GM19328 (cell line): ENCODE measurements around the gene TGDS.
"Not testable (repeated sequence)": the region's sequence is repeated elsewhere in the genome, so short reads cannot be mapped to it uniquely, and the experiment has no call there.

Source experiments
- ATAC-seq: cut with Tn5 transposase; IDR thresholded peaks from one replicate; pipeline ENCODE4 v1.9.1; 2021; ENCODE audit warnings: mild to moderate bottlenecking, moderate library complexity; ENCODE audit not compliant: unreplicated experiment

Gene TGDS

DNA sequence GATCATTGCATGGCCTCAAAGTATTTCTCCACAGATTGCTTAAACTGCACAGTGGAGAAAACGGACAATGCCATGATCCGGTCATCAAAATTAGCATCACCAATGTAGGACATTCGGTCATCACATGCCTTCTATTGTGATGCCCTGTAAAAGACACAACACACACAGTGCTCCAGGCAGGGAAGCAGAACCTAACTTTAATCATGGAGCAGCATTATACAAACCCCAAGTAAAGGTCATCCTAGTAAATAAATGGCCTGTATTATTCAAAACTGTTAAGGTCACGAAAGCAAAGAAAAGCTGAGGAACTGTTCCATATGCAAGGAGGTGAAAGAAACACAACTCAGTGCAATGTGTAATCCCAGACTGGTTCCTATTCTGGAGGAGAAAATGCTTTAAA lies 42.2 kb downstream of the TGDS start:
- no peak for ATAC-seq

DNA sequence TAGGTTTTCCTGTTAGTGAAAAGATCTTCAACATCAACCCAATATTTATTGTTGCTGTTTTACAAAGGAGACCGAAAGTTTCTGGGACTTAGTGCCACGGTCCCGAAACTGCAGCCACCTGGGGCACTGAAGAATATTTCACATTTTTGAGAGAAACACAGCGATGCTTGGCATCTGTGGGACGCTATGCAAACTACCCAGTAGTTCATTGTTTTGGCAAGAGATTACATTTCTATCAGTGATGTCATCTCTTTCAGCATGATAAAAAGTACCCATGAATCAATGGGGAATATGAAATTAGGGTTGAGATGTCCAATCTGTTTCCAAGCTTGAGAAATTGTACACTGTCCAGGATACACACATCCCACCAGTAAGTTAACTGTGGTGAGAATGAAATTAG lies 43.9 kb downstream of the TGDS start:
- no peak for ATAC-seq

DNA sequence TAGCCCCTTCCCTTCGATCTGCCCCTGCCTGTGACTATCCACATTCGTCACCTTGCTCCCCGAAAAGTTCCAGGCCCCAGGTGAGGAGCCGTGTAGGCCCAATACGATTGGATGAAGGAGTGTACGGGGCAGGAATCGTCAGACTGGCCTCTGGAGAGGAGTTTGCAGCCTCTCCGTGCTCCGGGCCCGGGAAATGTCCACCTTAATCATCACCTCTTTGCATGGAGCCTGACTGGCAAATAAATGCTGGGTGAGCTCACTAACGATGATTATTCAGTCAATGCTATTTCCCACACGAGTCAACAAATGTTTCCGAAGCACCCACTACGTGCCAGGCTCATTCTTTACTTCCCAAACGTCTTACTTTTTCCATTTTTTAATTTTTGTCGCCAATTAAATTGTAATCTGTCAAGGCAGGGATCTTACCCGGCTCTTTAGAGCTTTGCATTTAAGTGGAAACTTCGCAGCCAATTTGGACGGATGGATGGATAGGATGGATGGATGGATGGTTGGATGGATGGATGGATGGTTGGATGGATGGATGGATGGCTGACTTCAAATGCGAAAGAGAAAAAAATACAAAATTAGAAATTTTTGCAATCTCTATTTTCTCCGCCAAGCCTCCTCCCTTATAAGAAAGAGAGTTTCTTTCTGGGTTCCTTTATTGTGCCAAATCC lies 45.8 kb downstream of the TGDS start:
- ATAC-seq: peak; percentile 5

DNA sequence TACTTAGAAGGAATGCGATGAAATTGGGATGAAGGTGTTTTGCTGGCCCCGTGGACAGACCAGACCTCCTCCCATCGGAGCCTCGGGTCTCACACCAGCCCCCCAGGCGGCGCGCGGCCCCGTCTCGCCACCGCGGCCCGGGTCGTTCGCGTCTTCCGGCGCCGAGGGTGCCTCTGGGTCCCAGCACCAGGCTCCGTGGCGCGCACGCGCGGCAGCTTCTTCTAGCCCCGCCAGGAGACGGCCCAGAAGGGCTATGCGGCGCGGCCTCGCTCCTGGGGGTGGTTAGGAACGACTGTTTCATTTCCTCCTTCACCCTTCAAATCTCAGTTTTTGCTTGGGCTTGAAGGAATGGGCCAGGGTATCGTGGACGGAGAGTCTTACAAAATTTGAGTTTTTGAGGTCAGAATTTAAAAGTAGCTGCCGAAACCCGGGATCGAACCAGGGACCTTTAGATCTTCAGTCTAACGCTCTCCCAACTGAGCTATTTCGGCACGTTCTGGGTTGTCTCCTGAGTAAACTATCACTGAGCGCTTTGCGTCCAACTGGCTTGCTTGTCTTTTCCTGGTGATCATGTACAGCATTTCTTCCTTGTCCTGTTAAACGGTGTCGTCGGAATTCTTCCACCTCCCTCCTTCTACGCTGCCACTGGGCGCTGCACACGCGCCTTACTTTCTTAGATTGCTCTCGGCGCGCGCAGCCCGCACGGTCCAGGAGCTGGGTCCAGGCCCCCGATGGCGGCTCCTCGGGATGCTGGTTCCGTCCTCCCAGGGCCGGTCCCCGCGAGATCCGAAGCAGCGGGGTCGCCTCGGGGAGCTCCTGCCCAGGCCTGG lies 46.5 kb downstream of the TGDS start:
- peak; percentile 91 for ATAC-seq

DNA sequence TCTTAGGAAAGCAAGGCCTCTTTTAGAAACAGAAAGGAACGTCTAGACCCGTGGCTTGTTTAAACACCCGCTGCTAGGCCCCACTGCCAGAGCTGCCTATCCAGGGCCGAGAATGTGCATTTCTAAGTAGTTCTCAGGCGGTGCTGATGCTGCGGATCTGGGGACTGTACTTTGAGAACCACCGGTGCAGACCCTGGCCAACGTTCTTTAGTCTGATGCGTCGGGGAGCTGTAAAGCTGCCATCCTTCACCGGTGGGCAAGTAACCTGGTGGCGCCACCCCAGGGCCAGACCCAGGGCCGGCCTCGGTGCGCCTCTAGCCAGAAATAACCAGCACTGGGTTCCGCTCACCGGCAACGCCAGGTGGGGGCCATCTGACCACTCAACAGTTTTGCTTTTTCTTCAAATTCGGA lies 47.1 kb downstream of the TGDS start:
- ATAC-seq: peak; percentile 48

DNA sequence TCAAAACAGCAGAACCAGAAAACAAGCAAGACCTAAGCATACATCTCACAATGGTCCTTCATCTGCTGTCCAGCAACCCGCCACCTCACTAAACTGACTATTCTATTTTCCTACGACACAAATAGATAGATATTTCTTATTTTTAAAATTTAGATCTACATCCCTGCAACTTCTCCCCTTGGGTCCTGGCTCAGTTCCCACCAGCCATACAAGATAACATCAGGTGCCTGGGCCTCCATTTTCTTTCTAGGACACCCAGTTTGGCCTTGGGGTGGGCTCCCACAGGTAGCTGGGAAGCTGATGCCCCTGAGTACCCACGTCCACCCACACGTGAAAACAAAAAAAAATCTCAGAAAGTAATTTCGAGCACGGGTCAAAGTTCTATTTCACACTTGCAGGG lies 47.6 kb downstream of the TGDS start:
- no peak for ATAC-seq

DNA sequence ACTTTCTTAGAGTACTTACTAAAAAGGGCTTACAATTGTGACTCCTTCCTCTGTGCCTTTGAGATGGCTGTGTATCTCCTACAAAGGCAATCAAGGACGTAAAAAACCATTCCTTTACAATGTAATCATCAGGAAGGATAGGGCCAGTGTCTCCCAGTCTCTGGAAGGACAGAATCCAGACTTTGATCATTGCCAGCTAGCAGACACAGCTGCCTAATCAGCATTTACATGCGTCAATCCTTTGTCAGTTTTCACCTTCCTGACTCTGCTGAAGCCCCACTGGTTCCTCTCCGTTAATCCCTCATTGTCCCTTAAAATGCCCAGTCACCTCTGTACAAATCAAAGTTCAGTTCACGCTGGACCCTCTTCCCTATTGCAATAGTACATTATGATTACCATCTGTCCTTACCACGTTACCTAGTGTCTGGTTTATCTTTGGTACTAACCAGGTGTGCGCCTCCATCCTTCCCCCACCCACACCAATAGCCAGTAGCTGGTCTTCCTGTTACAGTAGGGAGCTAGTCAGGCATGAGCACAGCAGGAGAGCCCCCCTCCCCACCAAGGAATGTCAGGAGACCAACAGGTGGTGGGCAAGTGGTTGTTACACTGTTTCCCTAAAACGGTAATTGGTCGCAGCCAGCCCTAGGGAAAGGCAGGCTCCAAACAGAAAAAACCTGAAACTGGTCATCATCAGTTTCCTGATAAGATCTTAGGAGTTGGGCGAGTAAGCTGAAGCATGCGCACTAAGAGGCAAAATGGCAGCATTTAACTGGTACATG lies 49.7 kb downstream of the TGDS start:
- no peak for ATAC-seq

DNA sequence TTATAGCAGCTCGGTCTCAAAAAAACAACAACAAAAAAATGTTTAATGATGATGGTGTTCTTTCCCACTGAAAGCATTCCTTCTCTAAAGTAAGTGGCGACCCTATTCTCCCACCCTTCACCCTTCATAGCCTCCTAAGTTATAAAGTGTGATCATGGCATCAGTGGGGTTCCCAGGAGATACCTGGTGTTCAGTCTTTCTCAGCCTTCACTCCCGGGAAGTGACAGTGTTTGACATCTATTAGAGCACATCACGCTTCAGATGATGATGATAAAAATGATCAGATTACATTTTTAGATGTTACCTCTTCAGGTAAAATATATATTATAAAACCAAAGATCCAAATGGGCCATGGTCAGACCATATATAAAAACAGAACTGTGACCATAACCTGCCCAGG lies 51.0 kb downstream of the TGDS start:
- no peak for ATAC-seq

DNA sequence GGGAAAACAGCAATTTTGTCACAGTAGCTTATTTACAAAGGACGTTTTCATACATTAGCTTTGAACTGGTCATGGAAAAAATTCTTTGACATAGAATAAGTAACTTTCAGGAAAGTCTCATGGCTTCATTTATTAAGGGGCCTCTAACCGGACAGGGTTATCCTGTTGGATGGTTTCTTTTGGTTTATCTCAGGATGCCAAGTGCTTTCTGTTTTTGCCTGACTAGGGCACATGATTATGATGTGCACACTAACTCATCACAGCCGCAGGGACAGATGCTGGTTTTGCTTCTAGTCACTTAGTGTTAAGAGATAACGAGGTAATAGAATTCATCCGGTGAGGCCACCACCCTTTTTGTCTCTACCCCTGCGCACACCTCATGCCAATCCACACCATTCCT lies 53.0 kb downstream of the TGDS start:
- no peak for ATAC-seq

DNA sequence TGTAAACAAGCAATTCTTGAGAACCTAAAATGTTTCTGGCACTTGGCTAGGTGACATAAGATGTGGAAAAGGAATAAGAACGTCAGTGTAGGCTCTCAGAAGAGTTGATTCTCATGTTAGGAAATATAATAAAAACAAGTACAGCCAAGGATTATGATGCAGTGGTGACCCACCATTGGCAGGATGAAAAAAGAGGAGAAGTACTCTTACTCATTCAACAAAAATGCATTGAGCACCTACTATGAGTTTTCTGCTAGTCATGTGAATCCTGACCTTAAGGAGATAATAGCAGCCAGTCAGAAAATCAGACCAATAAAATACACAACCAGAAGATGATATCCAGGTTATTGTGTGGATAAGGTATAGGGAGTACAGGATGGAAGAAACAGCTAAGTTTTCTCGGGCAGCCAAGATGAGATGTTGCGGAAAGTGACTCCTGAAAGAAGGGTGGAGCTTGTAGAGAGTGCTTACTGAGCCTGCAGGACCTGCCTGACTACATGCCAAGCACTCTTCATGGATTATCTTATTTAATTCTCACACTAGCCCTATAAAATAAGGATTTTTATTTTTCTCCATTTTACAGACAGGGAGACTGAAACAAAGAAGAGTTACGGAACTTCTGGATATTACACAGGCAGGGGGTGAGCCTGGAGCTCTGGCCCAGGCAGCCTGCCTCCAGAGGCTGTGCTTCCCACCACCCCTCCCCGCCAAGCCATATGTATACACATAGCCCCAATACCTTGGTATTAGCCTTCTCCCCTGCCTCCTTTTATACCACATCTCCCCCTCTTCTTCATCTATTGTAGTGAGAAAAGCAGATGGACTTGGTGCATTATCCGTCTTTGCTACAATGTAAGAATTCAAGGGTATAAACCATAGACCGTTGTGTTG lies 58.0 kb downstream of the TGDS start:
- no peak for ATAC-seq

DNA sequence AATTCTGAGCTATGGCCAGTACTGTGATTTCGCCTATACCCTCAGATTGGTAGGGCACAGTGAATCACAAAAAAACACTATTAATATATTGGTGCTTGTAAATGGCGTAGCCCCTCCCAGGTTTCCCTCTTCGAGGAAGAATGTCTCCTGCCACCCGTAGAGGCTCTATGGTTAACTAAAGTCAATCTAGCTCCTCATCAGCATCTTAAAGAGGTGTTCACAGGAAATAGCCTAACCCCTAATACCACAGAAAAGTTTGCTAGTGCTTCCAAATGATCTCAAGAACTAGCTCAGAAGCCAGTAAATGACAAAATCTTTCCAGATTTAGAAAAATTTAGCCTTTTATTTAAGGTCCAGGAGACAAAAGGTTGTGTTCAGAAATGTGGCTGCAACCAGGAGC lies 60.2 kb downstream of the TGDS start:
- no peak for ATAC-seq

DNA sequence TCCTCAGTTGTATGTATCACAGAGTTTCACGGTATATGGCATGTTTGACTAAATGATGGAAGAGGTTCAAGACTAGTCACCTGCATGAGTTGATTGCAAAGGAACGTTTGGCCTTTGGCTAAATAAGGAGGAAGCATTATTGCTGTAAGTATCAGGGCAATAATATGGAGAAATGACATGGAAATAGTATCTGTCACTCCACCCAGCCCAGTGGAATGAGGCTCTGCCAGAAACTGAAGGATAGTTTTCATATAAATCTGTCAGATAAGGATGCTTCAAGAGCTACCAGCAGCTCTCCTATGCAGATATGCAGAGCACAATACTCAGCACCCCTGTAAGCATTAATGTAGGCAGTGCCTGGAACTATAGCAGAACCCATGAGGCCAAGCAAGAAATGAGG lies 60.7 kb downstream of the TGDS start:
- no peak for ATAC-seq

DNA sequence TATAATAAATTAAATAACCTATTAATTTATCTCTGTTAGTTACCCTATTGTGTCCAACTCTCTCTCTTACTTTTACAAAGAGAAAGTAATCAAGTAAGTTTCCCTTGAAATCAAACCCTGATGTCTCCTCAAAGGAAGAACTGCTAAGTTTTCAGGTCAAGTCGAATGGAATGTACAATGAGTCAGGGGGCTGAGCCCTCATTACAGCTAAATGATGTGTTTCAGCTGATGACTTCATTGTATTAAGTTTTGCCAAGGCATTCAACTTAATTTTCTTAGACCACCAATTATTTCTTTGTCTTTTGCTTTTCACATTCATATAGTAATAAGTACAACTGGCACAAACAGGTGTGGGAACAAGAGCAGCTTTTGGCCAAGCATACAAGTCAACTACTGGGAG lies 61.8 kb downstream of the TGDS start:
- ATAC-seq: no peak

DNA sequence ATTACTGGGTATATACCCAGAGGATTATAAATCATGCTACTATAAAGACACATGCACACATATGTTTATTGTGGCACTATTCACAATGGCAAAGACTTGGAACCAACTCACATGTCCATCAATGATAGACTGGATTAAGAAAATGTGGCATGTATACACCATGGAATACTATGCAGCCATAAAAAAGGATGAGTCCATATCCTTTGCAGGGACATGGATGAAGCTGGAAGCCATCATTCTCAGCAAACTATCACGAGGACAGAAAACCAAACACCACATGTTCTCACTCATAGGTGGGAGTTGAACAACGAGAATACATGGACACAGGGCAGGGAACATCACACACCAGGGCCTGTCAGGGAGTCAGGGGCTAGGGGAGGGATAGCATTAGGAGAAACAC lies 63.7 kb downstream of the TGDS start:
- not testable (repeated sequence) for ATAC-seq

DNA sequence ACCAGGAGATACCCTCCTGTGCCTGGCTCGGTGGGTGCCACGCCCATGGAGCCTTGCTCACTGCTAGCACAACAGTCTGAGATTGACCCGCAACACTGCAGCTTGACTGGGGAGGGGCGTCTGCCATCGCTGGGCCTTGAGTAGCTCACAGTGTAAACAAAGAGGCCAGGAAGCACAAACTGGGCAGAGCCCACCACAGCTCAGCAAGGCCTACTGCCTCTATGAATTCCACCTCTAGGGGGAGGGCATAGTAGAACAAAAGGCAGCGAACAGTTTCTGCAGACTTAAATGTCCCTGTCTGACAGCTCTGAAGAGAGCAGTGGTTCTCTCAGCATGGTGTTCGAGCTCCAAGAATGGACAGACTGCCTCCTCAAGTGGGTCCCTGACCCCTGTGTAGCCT lies 69.0 kb downstream of the TGDS start:
- ATAC-seq: not testable (repeated sequence)

DNA sequence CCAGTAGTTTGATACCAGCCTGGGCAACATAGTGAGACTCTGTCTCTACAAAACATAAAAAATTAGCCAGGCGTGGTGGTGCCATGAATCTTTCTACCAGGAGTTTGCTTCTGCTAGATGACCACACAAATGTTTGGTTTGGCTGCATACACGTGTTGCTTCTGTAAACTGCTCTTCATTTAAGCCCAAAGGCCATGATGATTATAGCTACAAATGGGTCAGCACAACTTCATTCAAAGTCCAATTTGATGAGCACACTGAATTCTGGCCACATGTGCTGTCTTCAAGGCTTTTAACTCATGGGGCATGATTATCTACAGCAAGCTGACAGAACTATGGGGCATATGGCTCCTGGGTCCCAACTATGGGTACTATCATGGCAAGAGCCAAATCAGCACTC lies 70.2 kb downstream of the TGDS start:
- ATAC-seq: no peak

DNA sequence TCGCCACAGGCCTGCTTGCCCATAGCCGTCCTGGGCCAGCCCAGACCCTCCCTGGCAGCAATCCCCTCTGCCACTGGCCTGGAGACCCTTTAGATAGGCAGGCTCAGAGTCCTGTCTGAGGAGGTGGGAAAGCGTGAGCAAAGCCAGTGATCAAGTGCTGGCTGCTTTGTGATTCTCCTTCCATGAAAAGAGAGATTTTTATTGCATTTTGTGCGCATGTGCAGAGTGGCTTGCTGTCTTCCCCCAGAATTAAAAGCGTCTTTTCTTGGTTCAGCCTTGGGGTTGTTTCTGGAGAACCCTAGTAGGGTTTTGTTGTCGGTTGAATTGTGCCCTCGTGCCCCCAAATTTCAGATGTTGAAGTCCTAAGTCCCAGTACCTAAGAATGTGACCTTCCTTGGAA lies 71.5 kb downstream of the TGDS start:
- ATAC-seq: no peak
